NCI-H128 (cell line): ENCODE results near the gene LRRC47.

ENCODE experiments used
- DNase-seq: peaks from one replicate; lab custom pipeline; 2025; ENCODE audit not compliant: unreplicated experiment; lab: John Stamatoyannopoulos, UW

Gene LRRC47

GRCh38 chr1:3733883-3734589 lies 62.3 kb downstream of the LRRC47 start:
- DNase-seq, result no peak

GRCh38 chr1:3733094-3733882 lies 63.0 kb downstream of the LRRC47 start:
- DNase-seq, result no peak

GRCh38 chr1:3732434-3733093 lies 63.7 kb downstream of the LRRC47 start:
- DNase-seq, result no peak

- no peak for DNase-seq
Observed at GRCh38 chr1:3731583-3732433, 64.5 kb downstream of the LRRC47 start.

- no peak for DNase-seq
Observed at GRCh38 chr1:3730543-3731247, 65.6 kb downstream of the LRRC47 start.

- no peak for DNase-seq
Observed at GRCh38 chr1:3729594-3730542, 66.4 kb downstream of the LRRC47 start.
